ENCODE results near the gene BCS1L. TPM values are rescaled to one million over a fixed set of nuclear protein-coding genes. Genes with fewer than 3 reads are reported as not detected.
A peak's percentile ranks its signal among the peaks of the same experiment; 100 is the strongest.

BCS1L gene, protein sequence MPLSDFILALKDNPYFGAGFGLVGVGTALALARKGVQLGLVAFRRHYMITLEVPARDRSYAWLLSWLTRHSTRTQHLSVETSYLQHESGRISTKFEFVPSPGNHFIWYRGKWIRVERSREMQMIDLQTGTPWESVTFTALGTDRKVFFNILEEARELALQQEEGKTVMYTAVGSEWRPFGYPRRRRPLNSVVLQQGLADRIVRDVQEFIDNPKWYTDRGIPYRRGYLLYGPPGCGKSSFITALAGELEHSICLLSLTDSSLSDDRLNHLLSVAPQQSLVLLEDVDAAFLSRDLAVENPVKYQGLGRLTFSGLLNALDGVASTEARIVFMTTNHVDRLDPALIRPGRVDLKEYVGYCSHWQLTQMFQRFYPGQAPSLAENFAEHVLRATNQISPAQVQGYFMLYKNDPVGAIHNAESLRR
- total RNA-seq: 36.5 and 40.9 TPM in 2 replicates
- long read RNA-seq, transcript BCS1L-201 (8 exons, 1,454 nt): major isoform, 47 of 85 reads
- long read RNA-seq, transcript BCS1L-203 (9 exons, 1,525 nt): minor isoform, 8 of 85 reads
- long read RNA-seq, partial matches to known transcripts: 7 of 85 reads
- long read RNA-seq, other reads (novel, unspliced or antisense): 18 of 85 reads

- peak; percentile 89 for DNase-seq (ENCODE audit: extremely low spot score, unreplicated experiment)
- peak within 1 kb of the TSS; percentile 83 for H3K27ac Mint-ChIP-seq (ENCODE audit: unreplicated experiment)
- H3K27me3 Mint-ChIP-seq (ENCODE audit: unreplicated experiment): no peaks in the 10 kb centered on the region
- H3K36me3 Mint-ChIP-seq (ENCODE audit: unreplicated experiment): peaks cover 28% of the 10 kb centered on the region
- peaks cover 24% of the 10 kb centered on the region for H3K4me1 Mint-ChIP-seq (ENCODE audit: unreplicated experiment)
- H3K9me3 Mint-ChIP-seq (ENCODE audit: unreplicated experiment): no peaks in the 10 kb centered on the region
- H3K4me3 Mint-ChIP-seq (ENCODE audit: unreplicated experiment): peak within 1 kb of the TSS; percentile 98
- TF ChIP-seq CTCF (IDR thresholded peaks at IDR 0.05): no peak
Measured at GRCh38 chr2:218659258-218659987, at the start of gene BCS1L, which contains the start of gene ZNF142. Gene BCS1L (plus strand): TSS chr2:218659683. CDS start chr2:218660988, 1,305 bp downstream. Gene ZNF142 (minus strand): TSS chr2:218659623. CDS start chr2:218656429, 3,194 bp downstream.

- H3K36me3 Mint-ChIP-seq (ENCODE audit: unreplicated experiment): peaks cover 19% of the 10 kb centered on the region
Measured at GRCh38 chr2:218615868-218616315, 43.6 kb upstream of the BCS1L start.

DNA sequence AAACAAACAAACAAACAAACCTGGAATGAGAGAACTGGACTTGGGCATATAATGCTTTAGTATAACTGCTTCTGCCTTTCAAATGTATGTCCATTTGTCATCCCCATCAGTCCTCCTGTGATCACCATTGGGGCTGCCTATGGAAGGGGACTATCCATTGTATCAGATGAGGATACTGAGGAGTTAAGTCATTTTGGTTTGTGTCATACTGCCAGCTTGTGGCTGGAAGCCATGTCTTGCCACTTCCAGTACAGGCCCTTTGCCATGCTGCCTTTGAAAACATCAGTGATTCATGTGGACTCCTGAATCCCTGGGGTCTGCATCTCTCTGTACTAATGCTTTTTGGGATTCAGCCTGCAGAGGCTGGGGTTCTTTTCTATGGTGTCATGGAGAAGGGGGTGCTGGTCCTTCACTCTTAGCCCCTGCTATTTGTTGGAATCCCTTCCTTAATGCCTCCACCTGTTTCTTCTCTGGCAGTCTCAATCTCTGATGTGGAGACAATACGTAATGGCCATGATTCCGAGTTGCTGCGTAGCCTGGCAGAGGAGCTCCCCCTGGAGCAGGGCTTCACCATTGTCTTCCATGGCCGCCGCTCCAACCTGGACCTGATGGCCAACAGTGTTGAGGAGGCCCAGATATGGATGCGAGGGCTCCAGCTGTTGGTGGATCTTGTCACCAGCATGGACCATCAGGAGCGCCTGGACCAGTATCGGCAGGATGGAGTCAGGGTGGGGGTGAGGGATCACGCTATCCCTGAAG lies 41.2 kb upstream of the BCS1L start:
- H3K27ac Mint-ChIP-seq (ENCODE audit: unreplicated experiment): no peak overlapping the region
- no peak for DNase-seq (ENCODE audit: extremely low spot score, unreplicated experiment)
- peak; percentile 43 for TF ChIP-seq CTCF (IDR thresholded peaks at IDR 0.05)

More at GRCh38 chr2:218615868-218616315, 43.6 kb upstream of the BCS1L start:
- TF ChIP-seq CTCF (IDR thresholded peaks at IDR 0.05): no peak
- H3K9me3 Mint-ChIP-seq (ENCODE audit: unreplicated experiment): no peaks in the 10 kb centered on the region
- H3K27ac Mint-ChIP-seq (ENCODE audit: unreplicated experiment): no peak overlapping the region
- H3K4me1 Mint-ChIP-seq (ENCODE audit: unreplicated experiment): no peaks in the 10 kb centered on the region
- no peaks in the 10 kb centered on the region for H3K27me3 Mint-ChIP-seq (ENCODE audit: unreplicated experiment)
- no peak for DNase-seq (ENCODE audit: extremely low spot score, unreplicated experiment)
- no peak overlapping the region for H3K4me3 Mint-ChIP-seq (ENCODE audit: unreplicated experiment)

DNA sequence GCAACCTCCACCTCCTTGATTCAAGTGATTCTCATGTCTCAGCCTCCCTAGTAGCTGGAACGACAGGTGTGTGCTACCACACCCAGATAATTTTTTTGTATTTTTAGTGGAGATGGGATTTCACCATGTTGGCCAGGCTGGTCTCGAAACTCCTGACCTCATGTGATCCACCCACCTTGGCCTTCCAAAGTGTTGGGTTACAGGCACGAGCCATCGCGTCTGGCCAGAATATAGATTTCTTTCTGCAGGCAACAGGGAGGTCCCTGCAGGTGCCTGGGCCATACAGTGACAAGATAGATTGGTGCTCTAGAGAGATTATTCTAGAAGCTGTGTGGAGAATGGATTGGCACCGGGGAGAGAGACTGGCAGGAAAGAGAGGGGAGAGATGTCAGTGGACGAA lies 38.5 kb upstream of the BCS1L start:
- TF ChIP-seq CTCF (IDR thresholded peaks at IDR 0.05): no peak
- Mint-ChIP-seq H3K27me3 (ENCODE audit: unreplicated experiment) (no peaks in the 10 kb centered on the region), H3K4me3 (ENCODE audit: unreplicated experiment) (no peak overlapping the region), H3K4me1 (ENCODE audit: unreplicated experiment) (peaks cover 5% of the 10 kb centered on the region), H3K9me3 (ENCODE audit: unreplicated experiment) (no peaks in the 10 kb centered on the region), H3K36me3 (ENCODE audit: unreplicated experiment) (peaks cover 25% of the 10 kb centered on the region), H3K27ac (ENCODE audit: unreplicated experiment) (no peak overlapping the region)
- no peak for DNase-seq (ENCODE audit: extremely low spot score, unreplicated experiment)

More for the DNA sequence above, 41.2 kb upstream of the BCS1L start:
- H3K9me3 Mint-ChIP-seq (ENCODE audit: unreplicated experiment): no peaks in the 10 kb centered on the region
- H3K27me3 Mint-ChIP-seq (ENCODE audit: unreplicated experiment): no peaks in the 10 kb centered on the region
- peaks cover 25% of the 10 kb centered on the region for H3K36me3 Mint-ChIP-seq (ENCODE audit: unreplicated experiment)
- peaks cover 5% of the 10 kb centered on the region for H3K4me1 Mint-ChIP-seq (ENCODE audit: unreplicated experiment)
- no peak overlapping the region for H3K4me3 Mint-ChIP-seq (ENCODE audit: unreplicated experiment)
